ENCODE data around the gene PGA5. TPM values are rescaled to one million over a fixed set of nuclear protein-coding genes. Genes with fewer than 3 reads are reported as not detected.

The PGA5 gene
- total and polyA plus RNA-seq, 10 of the 15 experiments (the other 5 are each of a cell fraction or from before 2014, with no cell fraction given): not detected

- TF ChIP-seq ZBTB33 (IDR thresholded peaks at IDR 0.05): no peak
- no peak for TF ChIP-seq HCFC1 (IDR thresholded peaks at IDR 0.05; ENCODE audit: low read length)
- TF ChIP-seq ESRRA (IDR thresholded peaks at IDR 0.05; ENCODE audit: low read length): no peak
- no peak for TF ChIP-seq RBBP5 (conservative IDR thresholded peaks at IDR 0.05)
- no peak for TF ChIP-seq CHD2 (IDR thresholded peaks at IDR 0.05; ENCODE audit: borderline replicate concordance, low read depth, low read length)
Observed at GRCh38 chr11:61259363-61259762, 18.4 kb downstream of the PGA5 start (continued).

GRCh38 chr11:61264371-61264770 is 23.4 kb downstream of the PGA5 start:
- in situ Hi-C loops (cut with MboI): no loop called here
- TF ChIP-seq, protein P1, sequence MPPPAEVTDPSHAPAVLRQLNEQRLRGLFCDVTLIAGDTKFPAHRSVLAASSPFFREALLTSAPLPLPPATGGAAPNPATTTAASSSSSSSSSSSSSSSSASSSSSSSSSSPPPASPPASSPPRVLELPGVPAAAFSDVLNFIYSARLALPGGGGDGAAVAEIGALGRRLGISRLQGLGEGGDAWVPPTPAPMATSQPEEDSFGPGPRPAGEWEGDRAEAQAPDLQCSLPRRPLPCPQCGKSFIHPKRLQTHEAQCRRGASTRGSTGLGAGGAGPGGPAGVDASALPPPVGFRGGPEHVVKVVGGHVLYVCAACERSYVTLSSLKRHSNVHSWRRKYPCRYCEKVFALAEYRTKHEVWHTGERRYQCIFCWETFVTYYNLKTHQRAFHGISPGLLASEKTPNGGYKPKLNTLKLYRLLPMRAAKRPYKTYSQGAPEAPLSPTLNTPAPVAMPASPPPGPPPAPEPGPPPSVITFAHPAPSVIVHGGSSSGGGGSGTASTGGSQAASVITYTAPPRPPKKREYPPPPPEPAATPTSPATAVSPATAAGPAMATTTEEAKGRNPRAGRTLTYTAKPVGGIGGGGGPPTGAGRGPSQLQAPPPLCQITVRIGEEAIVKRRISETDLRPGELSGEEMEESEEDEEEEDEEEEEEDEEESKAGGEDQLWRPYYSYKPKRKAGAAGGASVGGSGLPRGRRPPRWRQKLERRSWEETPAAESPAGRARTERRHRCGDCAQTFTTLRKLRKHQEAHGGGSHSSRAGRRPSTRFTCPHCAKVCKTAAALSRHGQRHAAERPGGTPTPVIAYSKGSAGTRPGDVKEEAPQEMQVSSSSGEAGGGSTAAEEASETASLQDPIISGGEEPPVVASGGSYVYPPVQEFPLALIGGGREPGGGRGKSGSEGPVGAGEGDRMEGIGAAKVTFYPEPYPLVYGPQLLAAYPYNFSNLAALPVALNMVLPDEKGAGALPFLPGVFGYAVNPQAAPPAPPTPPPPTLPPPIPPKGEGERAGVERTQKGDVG (CRISPR knock-in tag; IDR thresholded peaks at IDR 0.05): no peak
- TF ChIP-seq IKZF1 (conservative IDR thresholded peaks at IDR 0.05): no peak
- no peak for TF ChIP-seq CHD1 (IDR thresholded peaks at IDR 0.05; ENCODE audit: low read depth, low read length)
- no peak for TF ChIP-seq TBL1XR1 (IDR thresholded peaks at IDR 0.05; ENCODE audit: low read depth, low read length)
- TF ChIP-seq NRF1 (conservative IDR thresholded peaks at IDR 0.05; ENCODE audit: low read depth, low read length): no peak
- TF ChIP-seq SMAD5 (IDR thresholded peaks at IDR 0.05; ENCODE audit: low read depth): no peak
- no peak for TF ChIP-seq POLR2AphosphoS2 (IDR thresholded peaks at IDR 0.05; ENCODE audit: low read depth, low read length)
- TF ChIP-seq STAT3 (IDR thresholded peaks at IDR 0.05; ENCODE audit: low read depth, low read length): no peak
- no peak for TF ChIP-seq TAF1 (IDR thresholded peaks at IDR 0.05; ENCODE audit: borderline replicate concordance, low read depth, low read length)
- TF ChIP-seq ZNF592 (IDR thresholded peaks at IDR 0.05): no peak
- TF ChIP-seq NBN (IDR thresholded peaks at IDR 0.05): no peak
- TF ChIP-seq TCF12 (IDR thresholded peaks at IDR 0.05; ENCODE audit: low read depth, low read length): no peak

More at GRCh38 chr11:61264371-61264770, 23.4 kb downstream of the PGA5 start:
- H3K9ac ChIP-seq (ENCODE audit: control insufficient read depth, insufficient read depth, low read length): no peak overlapping the region
- no peaks in the 10 kb centered on the region for H3K9me3 ChIP-seq (replicated peaks; ENCODE audit: control insufficient read depth, insufficient read depth, low read length)
- H3K4me3 ChIP-seq: no peak overlapping the region
- no peaks in the 10 kb centered on the region for H3K27me3 ChIP-seq (replicated peaks in 1 of 2; ENCODE audit: control insufficient read depth in 2 of 2, insufficient read depth in 2 of 2, low read length in 1 of 2)
- FAIRE-seq (no peak), DNase-seq (ENCODE audit: low read depth, low spot score) (no peak), ATAC-seq (no peak)
- H3K4me1 ChIP-seq (ENCODE audit: control insufficient read depth, insufficient read depth, low read length): no peaks in the 10 kb centered on the region
- no peaks in the 10 kb centered on the region for H4K20me1 ChIP-seq (ENCODE audit: control insufficient read depth, insufficient read depth)
- no peak overlapping the region for H3K4me2 ChIP-seq (ENCODE audit: control insufficient read depth, insufficient read depth)
- ChIA-PET RAD21 (ENCODE audit: unreplicated experiment) (no interaction called here), POLR2A (no interaction called here), SMC1A (ENCODE audit: uncharacterized antibody, unreplicated experiment) (interaction anchor here (2.3 kb wide), 1 partner anchor 121 kb away, joined by 5 read pairs; no protein-coding TSS in a partner anchor), CTCF (interaction anchor here (1.0 to 1.1 kb wide), 2 partner anchors 11 to 72 kb away, joined by 3 read pairs; no protein-coding TSS in a partner anchor)
- H2AFZ ChIP-seq (ENCODE audit: control insufficient read depth, low read depth, low read length): no peak overlapping the region
- WGBS (ENCODE audit: insufficient coverage, insufficient replicate concordance, low lambda C conversion rate, missing lambda C conversion rate): 37% methylated on average over 6 of the region's 6 CpGs
- H3K79me2 ChIP-seq (ENCODE audit: control insufficient read depth, insufficient read depth, low read length): no peaks in the 10 kb centered on the region
- no TSS peak for BruUV-seq (replicated peaks)
- no peak overlapping the region for H3K27ac ChIP-seq (ENCODE audit: control insufficient read depth, insufficient read depth)
- intact Hi-C loops (cut with micrococcal nuclease; ENCODE audit: unreplicated experiment): no loop called here
- no peaks in the 10 kb centered on the region; a peak in 1 of 4 replicates for H3K36me3 ChIP-seq (ENCODE audit: control insufficient read depth in 2 of 2, insufficient read depth in 2 of 2, low read length in 1 of 2)
